ENCODE data around the gene IGF2BP2. TPM values are rescaled to one million over a fixed set of nuclear protein-coding genes. Genes with fewer than 3 reads are reported as not detected.

The IGF2BP2 gene
- total and polyA plus RNA-seq, 2 of the 13 experiments (the other 11 are each of a cell fraction or from before 2014, with no cell fraction given) = 6.5 to 46.0 TPM

GRCh38 chr3:185858502-185859225, 33.8 kb upstream of the IGF2BP2 start (continued):
- TF ChIP-seq ZNF670 (CRISPR knock-in tag; IDR thresholded peaks at IDR 0.05; ENCODE audit: borderline replicate concordance) = peak; percentile 31; the same call in 1 of the 2 replicates
- TF ChIP-seq ZNF839 (CRISPR knock-in tag; IDR thresholded peaks at IDR 0.05; ENCODE audit: borderline replicate concordance) = no peak
- TF ChIP-seq YEATS2 (CRISPR knock-in tag; IDR thresholded peaks at IDR 0.05; ENCODE audit: borderline replicate concordance) = no peak
- no peak for TF ChIP-seq ZNF431 (CRISPR knock-in tag; IDR thresholded peaks at IDR 0.05; ENCODE audit: borderline replicate concordance, low read depth)
- TF ChIP-seq EP300 (IDR thresholded peaks at IDR 0.05; ENCODE audit: low read depth in 2 of 2, low read length in 2 of 2) = peak; percentile 68 to 95; a peak in 2 of 4 replicates
- TF ChIP-seq EP300 (CRISPR knock-in tag; IDR thresholded peaks at IDR 0.05; ENCODE audit: borderline replicate concordance) = peak; percentile 87
- TF ChIP-seq KDM2A (CRISPR knock-in tag; IDR thresholded peaks at IDR 0.05; ENCODE audit: borderline replicate concordance, low read depth) = no peak
- TF ChIP-seq MEIS2 (CRISPR knock-in tag; IDR thresholded peaks at IDR 0.05) = 0 out of 2 replicates have a peak, but pooled peaks have one; percentile 52
- no peak for TF ChIP-seq MATR3 (CRISPR knock-in tag; IDR thresholded peaks at IDR 0.05)
- peak; percentile 77 for TF ChIP-seq ZNF503 (CRISPR knock-in tag; IDR thresholded peaks at IDR 0.05)
- TF ChIP-seq CREM (IDR thresholded peaks at IDR 0.05) = peak; percentile 72; the same call in 1 of the 2 replicates
- TF ChIP-seq CREM (CRISPR knock-in tag; IDR thresholded peaks at IDR 0.05) = no peak
- TF ChIP-seq POGZ (CRISPR knock-in tag; IDR thresholded peaks at IDR 0.05) = peak; percentile 72; the same call in 1 of the 2 replicates
- TF ChIP-seq ZNF770 (CRISPR knock-in tag; IDR thresholded peaks at IDR 0.05) = peak; percentile 27; the same call in 1 of the 2 replicates
- no peak for TF ChIP-seq ZFP91 (CRISPR knock-in tag; IDR thresholded peaks at IDR 0.05; ENCODE audit: borderline replicate concordance)
- no peak for TF ChIP-seq ZFAT (CRISPR knock-in tag; conservative IDR thresholded peaks at IDR 0.05)
- TF ChIP-seq KLF11 (CRISPR knock-in tag; IDR thresholded peaks at IDR 0.05) = no peak
- TF ChIP-seq ZKSCAN5 (CRISPR knock-in tag; IDR thresholded peaks at IDR 0.05) = no peak
- TF ChIP-seq HMG20B (CRISPR knock-in tag; conservative IDR thresholded peaks at IDR 0.05) = 0 out of 2 replicates have a peak, but pooled peaks have one; percentile 41
- peak; percentile 81 for TF ChIP-seq ZNF331 (CRISPR knock-in tag; IDR thresholded peaks at IDR 0.05)
- TF ChIP-seq ZNF788 (CRISPR knock-in tag; IDR thresholded peaks at IDR 0.05; ENCODE audit: borderline replicate concordance) = peak; percentile 57; the same call in 1 of the 2 replicates
- no peak for TF ChIP-seq SNAI1 (CRISPR knock-in tag; IDR thresholded peaks at IDR 0.05; ENCODE audit: borderline replicate concordance)
- TF ChIP-seq ZNF296 (CRISPR knock-in tag; conservative IDR thresholded peaks at IDR 0.05) = no peak
- no peak for TF ChIP-seq BCL3 (CRISPR knock-in tag; IDR thresholded peaks at IDR 0.05)
